HG02840 (cell line): ENCODE data around the gene PROX1.

Experiments used
- ATAC-seq: cut with Tn5 transposase; IDR thresholded peaks from one replicate; pipeline ENCODE4 v1.9.1; 2021; ENCODE audit warnings: mild to moderate bottlenecking, moderate library complexity, moderate number of reproducible peaks; ENCODE audit not compliant: unreplicated experiment, low FRiP score

PROX1 gene

DNA sequence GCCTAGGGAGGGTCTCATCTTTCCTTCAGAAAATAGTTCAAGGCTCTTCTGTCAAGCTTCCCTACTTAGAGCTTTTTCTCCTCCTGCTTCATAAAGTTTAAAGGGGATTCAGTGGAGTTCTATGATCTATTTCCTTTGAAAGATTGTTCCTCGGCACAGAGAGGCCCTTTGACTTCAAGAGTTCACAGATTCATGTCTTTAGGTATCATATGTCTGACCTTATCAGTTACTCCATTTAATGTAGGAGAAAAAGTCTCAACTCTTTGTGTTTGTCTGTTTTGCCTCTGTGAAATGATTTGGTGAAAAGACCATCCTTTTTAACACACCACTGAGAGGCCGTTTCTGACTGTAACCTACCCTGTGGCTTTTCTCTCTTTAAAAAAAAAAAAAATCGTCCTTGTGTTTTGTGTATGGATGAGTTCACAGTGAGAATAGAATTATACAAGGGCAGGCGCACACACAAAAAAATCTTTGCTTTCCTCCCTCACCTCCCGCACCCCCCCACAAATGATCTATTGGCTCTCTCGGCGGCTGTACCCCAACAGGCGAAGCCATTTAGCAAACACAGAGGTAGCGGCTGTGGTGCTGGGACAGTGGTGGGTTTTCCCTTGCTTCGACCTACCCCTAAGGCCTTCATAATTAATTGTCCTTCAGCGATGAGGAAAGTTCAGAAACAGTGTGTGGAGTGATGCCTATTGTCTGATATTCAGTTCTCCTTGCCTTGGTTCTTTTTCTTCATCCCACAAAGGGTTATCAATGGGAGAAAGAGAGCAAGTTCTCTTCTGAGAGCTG is 29.6 kb downstream of the PROX1 start:
- no peak for ATAC-seq

DNA sequence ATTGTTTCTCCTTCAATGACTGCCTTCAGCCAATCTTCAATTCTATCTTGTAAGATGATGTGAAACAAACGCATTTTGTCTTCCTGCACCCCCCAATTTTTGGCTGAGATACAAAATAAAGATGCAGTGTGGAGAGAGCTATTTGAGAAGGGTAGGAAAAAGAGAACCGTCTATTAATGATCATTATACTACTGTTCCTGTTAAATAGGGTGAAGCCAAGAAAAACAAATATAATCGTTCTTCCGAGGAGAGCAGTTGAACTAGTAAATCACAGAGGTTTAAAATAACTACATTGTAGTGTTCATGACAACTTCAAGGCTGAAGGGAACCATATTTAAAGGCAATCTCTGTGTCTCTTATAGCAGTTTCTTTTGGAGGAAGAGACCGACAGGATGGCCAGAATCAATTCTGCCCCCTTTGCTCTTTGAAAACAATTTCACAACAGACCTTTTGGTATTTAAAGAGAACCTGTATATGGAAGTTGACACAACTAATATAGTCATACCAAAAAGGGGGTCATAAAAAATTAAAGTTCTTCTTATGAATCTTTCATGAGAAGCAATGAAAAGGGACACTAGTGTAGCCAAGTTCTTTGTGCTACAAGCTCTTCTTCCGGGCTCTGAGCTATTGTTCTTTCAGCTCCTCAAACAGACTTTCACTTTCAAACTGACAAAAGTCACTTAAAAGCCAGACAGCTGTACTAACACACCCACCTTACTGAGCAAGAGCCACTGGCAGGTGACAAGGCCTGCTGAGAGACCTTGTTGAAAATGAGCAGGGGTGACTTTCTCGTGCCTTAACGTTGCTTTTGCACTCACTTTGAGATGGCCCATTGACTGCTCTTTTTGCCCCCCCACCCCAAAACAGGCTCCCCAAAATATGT is 30.9 kb downstream of the PROX1 start:
- ATAC-seq: no peak

DNA sequence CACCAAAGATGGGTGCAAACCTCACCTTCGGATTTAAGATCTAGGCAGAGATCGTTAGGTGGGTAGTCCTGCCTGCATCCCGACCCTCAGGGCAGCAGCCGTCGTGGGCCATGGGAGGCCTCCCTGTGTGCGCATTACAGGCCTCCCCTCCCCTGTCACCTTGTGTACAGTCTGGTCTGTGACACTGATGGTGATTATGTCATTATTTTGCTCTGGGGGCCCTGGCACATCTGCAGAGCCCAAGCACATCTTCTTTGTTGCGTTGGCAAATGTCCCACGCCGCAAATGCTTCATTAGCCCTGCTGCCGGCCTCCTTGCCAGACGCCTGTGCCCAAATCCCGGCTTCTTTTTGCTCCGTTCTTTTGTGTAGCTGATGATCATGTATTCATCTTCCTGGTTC is 31.7 kb downstream of the PROX1 start:
- ATAC-seq: no peak

DNA sequence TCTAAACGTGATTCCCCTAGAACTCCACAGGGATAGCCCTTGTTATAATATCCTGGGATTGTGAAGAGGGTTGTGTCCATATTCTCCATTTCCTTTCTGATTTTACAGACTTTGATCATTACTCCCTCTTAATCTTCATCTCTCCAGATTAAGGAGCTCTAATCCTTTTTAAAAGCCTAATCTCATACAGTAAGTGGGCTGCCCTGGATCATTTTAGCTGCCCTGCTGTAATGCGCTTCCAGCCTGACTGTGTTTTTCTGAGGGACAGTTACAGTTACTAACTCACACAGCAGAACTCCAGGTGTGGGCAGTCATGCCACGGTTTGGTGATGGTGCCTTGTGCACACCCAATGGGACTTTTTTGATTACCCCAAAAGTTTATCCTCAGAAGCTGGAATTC is 33.5 kb downstream of the PROX1 start:
- no peak for ATAC-seq

DNA sequence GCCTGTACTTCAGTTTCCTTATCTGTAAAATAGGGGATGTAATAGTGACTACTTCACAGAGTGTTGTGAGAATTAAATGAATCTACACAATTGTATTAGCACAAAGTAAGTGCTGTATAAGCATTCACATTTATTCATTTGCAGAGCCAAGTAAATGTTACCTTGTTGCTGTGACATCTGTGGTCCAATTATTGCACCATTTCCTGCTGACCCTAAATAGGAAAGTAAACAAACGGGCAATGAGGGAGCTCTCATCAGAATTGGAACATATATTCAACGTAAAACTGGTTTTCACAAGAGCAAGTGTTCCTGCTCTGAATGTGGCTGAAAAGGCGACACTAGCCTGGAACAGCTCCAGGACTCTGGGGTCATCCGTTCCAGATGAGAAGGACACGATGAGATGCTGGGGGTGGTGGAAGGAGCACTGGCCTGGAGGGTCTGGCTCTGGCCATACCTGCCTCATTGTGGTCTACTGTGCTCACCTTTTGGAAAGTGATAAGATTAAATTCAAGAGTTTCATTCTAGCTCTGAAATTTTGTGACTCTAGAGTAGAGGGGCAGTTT is 34.5 kb downstream of the PROX1 start:
- ATAC-seq: no peak

DNA sequence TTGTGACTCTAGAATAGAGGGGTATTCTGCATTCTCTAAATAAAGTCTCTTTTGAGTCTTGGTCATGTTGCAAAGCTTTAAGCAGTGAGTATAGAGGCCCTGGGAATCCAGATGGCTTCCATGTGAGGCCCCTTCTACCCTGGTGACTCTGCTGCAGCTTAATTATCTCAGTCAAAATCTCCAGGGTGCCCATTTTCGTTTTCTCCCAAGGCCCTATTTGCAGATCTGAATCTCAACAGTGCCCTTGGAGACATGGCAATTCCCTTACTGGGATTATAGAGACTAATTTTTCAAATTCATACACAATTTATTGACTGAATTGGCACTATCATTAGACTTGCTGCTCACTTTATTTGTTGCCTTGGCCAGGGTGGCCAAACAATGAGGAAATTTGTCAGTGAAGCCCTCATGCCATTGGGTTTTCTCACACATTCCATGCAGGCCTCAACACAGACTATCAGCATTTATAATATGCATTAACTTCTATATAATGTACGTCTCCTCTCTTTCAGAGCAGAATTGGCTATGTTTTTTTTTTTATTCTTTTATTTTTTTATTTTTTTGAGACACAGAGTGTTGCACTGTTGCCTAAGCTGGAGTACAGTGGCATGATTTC is 35.1 kb downstream of the PROX1 start:
- no peak for ATAC-seq

DNA sequence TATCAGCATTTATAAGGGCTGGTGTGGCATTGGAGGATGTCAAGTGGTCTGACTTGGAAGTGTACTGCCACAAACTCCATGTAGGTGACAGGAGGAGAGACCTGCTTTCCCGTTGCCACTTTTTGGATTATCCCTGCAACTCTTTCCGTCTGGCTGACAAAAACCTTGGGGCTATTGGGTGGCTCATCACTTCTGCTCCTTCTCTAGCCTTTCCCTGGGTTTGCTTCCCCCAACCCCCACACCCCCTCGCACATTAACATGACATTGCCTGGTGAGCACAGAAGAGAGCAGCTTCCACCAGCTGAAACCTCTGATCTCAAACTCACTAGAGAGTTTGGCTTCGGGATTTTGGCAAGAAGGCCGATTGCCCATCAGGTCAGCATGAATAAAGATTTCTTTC is 39.2 kb downstream of the PROX1 start:
- no peak for ATAC-seq

DNA sequence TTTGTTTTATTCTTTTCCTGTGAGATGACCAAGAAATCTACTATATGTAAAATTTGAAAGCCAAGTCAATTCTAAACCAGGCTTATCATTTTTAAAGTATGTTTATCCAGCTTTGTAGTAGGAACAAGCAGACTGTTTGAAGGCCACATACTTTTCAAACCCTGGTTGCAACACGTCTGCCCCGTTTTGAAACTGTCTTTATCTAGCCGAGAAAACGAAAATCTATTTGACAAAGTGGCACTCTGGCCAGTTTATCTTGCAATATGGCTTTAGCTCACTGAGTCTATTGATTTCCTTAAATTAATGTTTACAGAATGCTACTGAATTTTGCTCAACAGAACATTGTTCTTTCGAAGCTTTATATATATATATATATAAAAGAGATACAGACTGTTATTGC is 39.7 kb downstream of the PROX1 start:
- ATAC-seq: no peak

DNA sequence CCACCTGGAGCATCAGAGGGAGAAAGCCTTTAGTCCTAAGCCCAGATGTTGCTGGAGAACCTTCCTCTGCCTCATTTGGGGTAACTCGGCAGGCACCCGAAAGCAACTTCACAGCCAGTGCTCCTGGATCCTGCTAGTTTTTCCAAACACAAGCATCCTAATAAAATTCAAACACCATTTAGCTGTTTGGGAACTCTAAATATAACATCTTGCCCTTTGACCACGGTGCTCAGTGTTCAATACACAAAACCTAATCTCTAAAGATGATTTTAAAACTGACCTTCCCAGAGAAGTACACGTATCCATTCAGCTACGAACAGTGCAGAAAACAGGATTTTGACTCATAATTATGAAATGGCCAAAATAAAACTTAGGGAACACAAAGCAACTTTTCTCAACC is 40.3 kb downstream of the PROX1 start:
- no peak for ATAC-seq

DNA sequence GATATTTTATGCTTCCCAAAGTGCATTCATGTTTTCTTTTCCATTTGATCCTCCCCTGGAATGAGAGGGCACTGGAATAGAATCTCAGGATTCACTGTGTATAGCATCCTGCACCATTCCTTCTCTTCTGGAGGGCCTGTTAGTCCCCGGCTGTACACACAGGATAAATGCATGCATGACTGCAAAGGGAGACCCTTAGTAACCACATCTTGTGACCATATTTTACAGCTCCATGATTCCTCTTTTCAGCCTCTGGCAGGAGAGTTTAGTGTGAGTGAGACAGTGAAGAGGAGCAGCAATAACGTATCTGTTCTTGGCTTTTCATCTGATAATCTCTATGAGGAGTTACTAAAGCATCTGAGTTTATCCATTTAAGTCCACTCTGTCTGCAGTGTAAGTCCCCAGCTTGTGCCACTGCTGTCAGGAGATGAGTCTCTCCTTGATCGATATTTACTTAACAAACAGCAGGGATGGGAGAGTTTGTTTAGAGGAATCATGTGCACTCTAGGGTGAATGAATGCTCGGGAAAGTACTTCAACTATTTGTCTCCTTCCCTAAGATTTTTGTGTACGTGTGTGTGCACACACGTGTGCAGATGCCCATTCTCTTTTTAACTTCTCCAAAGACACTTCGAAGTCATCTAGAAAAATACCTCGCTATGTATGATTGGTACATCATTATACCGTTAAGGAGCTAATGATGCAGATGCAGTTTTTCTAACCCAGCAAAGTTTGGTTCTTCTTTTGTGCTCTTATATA is 41.1 kb downstream of the PROX1 start:
- ATAC-seq: no peak

DNA sequence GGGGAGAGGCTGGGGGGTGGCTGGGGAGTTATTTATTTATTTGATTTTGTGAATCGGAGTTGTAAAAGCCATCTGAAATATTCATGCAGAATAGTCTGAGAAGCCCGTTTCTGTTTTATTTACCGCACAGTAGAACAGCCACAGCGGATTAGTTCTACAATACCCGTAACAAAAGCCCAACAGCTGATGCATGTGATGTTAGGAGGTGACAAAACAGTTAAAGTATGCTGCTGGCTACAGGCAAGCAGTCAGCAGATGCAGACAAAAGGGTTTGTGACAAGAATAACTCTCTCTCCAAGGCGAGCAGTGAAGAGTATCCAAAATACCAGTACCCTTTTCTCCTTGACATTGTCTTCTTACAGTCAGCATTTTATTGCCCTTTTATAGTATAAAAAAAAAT is 42.0 kb downstream of the PROX1 start:
- ATAC-seq: no peak

DNA sequence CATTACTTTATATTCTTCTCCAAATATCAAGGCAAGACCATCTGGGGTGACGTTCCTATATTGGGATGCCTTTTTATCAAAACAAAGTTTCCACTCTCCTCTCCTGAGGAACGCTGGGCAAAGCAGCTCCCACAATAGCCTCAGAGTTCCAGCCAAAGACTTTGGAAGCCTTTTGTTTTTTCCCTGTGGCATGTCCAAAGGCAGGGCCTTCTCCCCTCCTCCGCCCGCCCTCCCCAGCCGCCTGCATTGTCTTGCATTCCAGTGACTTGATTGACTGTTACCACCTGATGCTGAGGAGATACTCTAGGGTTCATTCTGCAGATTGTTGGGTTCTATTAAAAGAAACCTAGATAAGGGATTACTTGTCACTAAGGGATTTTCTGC is 43.5 kb downstream of the PROX1 start:
- ATAC-seq: no peak

DNA sequence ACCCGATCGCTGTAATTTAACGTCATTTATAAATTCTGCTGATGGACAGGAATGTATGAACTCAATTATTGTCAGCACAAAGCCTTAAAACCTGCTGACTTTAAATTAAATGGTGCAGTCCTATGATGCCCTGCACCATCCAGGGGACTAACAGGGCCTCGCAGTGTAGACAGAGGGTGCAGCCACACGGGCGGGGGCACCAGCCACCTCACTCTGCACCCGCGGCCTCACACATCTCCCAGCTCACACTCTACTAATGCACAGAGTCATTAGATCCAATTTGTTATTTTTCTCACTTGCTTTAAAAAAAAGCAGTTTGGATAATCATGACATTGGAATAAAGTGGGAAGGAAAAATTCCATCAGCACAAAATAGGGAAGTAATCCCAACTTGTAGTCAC is 49.7 kb downstream of the PROX1 start:
- no peak for ATAC-seq

DNA sequence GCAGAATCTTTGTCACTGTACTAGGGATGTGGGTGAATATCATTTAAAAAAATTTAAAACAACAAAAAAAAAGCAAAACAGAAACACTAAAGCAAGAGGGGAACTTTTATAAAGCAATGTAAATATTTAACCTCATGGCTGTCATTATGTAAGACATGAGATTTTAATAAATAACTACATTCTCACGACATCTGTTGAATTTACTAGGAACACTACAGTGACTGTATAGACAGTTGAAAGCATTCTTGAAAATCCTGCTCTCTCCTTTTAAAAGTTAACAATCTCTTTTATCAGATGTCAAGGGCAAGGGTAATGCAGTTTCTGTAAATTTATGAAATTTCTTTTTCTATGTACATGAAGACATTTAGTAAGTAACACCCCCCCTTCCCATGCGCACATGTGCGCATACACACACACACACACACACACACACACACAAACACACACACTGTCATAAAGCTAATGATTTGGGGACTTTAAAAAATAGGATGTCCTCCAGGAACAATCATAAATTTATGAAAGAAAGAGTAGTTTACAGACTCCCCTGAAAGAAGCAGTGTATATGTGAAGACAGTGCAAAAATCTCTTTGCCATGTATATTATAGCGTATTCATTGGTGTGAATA is 51.7 kb downstream of the PROX1 start:
- no peak for ATAC-seq

DNA sequence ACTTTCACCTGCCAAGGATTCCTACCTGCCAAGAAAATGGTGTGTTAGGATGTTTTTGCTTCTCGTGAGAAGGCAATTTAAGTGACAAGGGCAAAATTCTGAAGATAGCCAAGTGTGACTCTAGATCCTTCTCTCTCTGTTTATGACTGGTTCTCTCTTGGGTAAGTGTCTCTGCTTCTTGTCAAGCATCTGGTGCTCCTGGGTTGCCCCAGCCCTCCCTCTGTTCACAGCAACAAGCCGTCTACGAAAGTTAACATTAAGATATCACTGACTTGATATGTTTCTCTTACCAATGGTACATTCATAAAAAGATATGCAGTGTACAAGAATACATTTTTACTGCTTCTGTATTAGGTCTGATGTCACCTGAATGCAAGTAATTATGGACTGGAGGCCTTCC is 55.4 kb downstream of the PROX1 start:
- no peak for ATAC-seq

DNA sequence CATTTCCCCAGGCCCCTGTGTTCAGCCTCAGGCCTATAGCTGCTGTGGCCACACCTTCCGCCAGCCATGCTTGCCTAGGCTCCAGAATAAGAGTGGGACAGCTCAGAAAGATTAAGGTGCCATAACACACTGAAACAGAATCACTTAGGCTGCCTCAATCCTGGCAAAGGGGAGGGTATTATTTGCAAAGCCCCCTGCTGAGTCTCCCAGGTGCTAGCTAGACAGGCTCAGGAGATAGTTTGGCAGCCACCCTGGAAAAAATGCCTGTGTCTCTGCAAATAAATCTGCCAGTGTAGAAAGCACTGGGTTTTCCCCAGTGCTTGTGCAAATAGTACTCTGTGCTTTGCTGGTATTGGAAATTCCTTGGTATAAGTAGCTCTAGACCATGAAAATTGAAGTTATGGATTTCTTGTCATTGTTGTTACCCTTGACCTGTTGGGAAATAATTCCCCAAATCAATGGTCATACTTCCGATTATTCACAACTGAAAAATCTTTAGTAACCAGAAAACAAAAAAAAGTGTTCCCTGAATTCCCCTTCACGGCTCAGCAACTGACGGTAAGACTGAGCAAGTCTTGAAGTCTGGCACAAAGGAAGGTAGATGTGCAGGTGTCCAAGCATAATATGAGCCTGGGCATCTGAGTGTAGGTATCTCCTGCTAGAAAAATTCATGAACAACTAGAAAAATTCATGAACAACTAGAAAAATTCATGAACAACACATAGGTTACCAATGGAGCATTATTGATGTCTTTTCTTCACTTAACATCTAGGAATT is 56.9 kb downstream of the PROX1 start:
- ATAC-seq: no peak

DNA sequence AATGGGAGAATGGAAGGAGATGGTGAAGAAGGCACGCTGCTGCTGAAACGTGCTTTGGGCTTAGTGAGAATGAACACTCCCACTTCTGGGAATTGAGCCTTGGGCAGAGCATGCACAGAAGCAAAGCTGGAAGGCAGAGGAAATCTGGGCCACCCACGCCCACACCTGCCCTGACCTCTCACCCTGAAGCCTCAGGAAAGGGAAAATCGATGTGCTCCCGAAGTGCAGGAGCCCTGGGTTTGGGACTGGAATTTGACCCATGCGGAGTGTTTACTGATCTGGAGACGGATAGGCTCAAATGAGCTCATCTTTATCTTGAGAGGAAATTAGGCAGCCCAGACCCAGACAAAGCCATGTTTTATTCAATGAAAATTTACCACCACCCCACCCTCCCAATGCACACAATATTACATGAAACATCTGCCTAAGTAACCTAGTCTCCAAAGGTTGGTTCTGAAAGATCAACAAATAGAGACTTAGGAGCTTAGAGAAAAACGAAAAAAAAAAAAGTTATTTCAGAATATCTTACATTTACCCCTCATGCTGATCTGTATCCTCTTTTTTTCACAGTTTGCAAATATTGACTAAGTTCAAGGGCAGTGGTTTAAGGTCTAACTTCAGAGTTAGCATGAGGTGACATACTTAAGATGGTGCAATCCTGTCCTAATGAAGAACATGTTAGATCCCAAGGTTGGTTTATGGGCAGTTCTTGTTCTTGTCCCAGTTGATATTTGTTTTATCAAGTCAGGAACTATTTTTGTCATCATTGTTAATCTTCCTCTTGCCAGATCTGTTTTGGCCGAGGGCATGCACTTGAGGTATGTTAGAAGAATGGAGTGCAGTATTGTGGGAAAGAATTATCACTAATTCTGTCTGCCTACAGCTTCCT is 63.0 kb downstream of the PROX1 start:
- no peak for ATAC-seq

DNA sequence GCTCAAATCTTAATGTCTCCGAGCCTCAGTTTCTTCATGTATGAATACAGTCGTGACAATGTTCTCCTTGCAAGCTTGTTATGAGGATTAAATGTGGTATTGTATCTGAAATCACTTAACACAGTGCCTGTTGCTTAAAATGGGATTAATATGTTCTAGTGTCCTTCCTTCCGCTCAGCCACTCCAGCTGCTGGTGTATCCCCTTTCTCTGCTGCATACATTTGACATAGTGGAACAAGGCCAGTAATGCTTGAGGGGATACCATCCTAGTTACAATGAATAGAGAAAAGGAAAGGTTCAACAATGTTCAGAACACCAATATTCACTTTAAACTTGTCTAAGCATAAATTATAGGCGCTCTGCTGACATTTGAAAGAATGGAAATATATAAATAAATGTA is 64.0 kb downstream of the PROX1 start:
- ATAC-seq: no peak
